ENCODE data around the gene PIR. TPM values are rescaled to one million over a fixed set of nuclear protein-coding genes. Genes with fewer than 3 reads are reported as not detected.

PIR gene
- total RNA-seq, 1 experiment from 2014 or later = 17.1 TPM

DNA sequence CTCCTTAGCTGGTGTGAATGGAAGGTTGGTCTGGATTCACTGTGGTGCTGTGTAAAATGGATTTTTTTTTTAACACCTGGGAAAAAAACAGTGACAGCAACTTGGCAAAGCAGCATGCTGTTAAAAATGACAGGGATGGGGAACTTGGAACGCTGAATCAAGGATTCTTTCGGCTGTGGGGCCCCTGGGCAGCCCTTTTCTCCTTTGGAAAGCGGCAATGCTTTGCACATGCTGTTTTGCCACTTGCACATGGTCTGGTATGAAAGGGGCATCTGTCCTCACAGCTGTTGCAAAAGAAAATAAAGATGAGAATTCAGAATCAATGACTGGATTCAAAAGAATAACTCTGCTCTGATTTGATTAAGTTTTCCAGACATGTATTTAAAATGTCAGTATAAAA, 147.2 kb downstream of the PIR start (continued):
- TF ChIP-seq, protein P1, sequence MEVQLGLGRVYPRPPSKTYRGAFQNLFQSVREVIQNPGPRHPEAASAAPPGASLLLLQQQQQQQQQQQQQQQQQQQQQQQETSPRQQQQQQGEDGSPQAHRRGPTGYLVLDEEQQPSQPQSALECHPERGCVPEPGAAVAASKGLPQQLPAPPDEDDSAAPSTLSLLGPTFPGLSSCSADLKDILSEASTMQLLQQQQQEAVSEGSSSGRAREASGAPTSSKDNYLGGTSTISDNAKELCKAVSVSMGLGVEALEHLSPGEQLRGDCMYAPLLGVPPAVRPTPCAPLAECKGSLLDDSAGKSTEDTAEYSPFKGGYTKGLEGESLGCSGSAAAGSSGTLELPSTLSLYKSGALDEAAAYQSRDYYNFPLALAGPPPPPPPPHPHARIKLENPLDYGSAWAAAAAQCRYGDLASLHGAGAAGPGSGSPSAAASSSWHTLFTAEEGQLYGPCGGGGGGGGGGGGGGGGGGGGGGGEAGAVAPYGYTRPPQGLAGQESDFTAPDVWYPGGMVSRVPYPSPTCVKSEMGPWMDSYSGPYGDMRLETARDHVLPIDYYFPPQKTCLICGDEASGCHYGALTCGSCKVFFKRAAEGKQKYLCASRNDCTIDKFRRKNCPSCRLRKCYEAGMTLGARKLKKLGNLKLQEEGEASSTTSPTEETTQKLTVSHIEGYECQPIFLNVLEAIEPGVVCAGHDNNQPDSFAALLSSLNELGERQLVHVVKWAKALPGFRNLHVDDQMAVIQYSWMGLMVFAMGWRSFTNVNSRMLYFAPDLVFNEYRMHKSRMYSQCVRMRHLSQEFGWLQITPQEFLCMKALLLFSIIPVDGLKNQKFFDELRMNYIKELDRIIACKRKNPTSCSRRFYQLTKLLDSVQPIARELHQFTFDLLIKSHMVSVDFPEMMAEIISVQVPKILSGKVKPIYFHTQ (CRISPR knock-in tag; IDR thresholded peaks at IDR 0.05) = no peak
- TF ChIP-seq ZNF138 (CRISPR knock-in tag; conservative IDR thresholded peaks at IDR 0.05) = no peak
- no peak for TF ChIP-seq GTF2I (CRISPR knock-in tag; conservative IDR thresholded peaks at IDR 0.05)
- TF ChIP-seq, protein P2, sequence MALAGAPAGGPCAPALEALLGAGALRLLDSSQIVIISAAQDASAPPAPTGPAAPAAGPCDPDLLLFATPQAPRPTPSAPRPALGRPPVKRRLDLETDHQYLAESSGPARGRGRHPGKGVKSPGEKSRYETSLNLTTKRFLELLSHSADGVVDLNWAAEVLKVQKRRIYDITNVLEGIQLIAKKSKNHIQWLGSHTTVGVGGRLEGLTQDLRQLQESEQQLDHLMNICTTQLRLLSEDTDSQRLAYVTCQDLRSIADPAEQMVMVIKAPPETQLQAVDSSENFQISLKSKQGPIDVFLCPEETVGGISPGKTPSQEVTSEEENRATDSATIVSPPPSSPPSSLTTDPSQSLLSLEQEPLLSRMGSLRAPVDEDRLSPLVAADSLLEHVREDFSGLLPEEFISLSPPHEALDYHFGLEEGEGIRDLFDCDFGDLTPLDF (CRISPR knock-in tag; IDR thresholded peaks at IDR 0.05) = no peak
- TF ChIP-seq, protein P3, sequence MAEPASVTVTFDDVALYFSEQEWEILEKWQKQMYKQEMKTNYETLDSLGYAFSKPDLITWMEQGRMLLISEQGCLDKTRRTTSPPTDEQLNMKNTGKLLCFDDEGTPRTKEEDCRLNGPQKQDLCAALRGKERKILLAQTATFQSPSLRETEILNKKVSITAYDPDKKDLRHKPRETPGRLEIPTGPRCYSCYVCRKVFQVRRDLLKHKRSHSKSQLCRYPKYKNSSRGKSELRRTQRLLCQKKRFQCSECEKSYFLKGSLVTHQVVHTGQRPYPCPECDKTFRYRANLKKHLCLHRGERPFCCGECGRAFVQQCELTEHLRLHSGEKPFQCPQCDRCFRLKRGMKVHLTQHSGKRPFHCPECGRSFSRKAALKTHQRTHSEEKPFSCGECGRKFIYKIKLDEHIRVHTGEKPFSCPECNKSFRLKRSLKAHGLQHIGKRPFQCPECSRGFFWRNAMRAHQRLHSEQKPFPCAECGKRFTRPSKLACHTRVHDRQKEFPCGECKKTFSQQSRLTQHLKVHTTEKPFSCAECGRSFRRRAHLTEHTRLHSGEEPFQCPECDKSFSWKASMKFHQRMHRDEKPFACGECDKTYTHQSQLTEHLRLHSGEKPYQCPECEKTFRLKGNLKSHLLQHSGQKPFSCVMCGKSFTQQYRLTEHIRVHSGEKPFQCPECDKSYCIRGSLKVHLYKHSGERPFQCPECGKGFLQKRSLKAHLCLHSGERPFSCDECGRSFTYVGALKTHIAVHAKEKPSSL (CRISPR knock-in tag; conservative IDR thresholded peaks at IDR 0.05) = no peak
- TF ChIP-seq, protein P4, sequence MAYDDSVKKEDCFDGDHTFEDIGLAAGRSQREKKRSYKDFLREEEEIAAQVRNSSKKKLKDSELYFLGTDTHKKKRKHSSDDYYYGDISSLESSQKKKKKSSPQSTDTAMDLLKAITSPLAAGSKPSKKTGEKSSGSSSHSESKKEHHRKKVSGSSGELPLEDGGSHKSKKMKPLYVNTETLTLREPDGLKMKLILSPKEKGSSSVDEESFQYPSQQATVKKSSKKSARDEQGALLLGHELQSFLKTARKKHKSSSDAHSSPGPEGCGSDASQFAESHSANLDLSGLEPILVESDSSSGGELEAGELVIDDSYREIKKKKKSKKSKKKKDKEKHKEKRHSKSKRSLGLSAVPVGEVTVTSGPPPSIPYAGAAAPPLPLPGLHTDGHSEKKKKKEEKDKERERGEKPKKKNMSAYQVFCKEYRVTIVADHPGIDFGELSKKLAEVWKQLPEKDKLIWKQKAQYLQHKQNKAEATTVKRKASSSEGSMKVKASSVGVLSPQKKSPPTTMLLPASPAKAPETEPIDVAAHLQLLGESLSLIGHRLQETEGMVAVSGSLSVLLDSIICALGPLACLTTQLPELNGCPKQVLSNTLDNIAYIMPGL (CRISPR knock-in tag; IDR thresholded peaks at IDR 0.05) = no peak
- TF ChIP-seq SMAD3 (CRISPR knock-in tag; IDR thresholded peaks at IDR 0.05; ENCODE audit: borderline replicate concordance) = no peak
- TF ChIP-seq MXD4 (CRISPR knock-in tag; IDR thresholded peaks at IDR 0.05; ENCODE audit: borderline replicate concordance) = no peak
- TF ChIP-seq, protein P5, sequence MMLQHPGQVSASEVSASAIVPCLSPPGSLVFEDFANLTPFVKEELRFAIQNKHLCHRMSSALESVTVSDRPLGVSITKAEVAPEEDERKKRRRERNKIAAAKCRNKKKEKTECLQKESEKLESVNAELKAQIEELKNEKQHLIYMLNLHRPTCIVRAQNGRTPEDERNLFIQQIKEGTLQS (CRISPR knock-in tag; conservative IDR thresholded peaks at IDR 0.05) = no peak
- no peak for TF ChIP-seq PRRX2 (CRISPR knock-in tag; IDR thresholded peaks at IDR 0.05)
- TF ChIP-seq ETV6 (CRISPR knock-in tag; IDR thresholded peaks at IDR 0.05) = no peak

DNA sequence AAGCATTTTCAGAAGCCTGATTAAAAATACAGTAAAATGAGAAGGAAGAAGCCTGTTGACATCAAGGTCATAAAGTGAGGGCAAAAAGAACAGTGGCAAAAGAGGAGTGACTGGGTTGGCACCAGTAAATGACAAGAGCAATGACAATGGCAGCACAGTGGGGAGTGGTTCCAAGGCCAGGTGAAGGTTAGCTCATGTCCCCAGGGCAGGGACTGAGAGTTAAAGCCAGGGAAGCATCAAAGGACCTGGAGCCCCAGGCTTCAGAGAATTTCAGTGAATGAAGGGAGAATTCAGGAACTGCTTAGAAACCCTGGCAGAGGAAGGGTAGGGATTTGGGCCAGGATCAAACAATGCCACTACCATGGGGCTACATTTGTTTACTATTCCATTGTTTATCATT, 149.0 kb downstream of the PIR start:
- ChIA-PET POLR2A (no interaction called here), CTCF (no interaction called here)
- H3K27me3 Mint-ChIP-seq (ENCODE audit: low read depth) = peaks cover 32% of the 10 kb centered on the region
- H3K36me3 Mint-ChIP-seq = no peaks in the 10 kb centered on the region
- ATAC-seq (peak; percentile 65), DNase-seq (ENCODE audit: low spot score) (peak; percentile 14)
- H3K4me3 Mint-ChIP-seq = no peak overlapping the region
- H3K27ac Mint-ChIP-seq = no peak overlapping the region
- H3K4me1 Mint-ChIP-seq = peaks cover 8% of the 10 kb centered on the region; the same call in 1 of the 2 replicates
- no peaks in the 10 kb centered on the region for H3K9me3 Mint-ChIP-seq
- no peak for TF ChIP-seq ATF1 (CRISPR knock-in tag; IDR thresholded peaks at IDR 0.05)
- TF ChIP-seq ELF4 (CRISPR knock-in tag; IDR thresholded peaks at IDR 0.05; ENCODE audit: low read depth) = no peak
- TF ChIP-seq, protein P6, sequence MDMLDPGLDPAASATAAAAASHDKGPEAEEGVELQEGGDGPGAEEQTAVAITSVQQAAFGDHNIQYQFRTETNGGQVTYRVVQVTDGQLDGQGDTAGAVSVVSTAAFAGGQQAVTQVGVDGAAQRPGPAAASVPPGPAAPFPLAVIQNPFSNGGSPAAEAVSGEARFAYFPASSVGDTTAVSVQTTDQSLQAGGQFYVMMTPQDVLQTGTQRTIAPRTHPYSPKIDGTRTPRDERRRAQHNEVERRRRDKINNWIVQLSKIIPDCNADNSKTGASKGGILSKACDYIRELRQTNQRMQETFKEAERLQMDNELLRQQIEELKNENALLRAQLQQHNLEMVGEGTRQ (CRISPR knock-in tag; IDR thresholded peaks at IDR 0.05) = no peak
- no peak for TF ChIP-seq ZNF396 (CRISPR knock-in tag; IDR thresholded peaks at IDR 0.05; ENCODE audit: borderline replicate concordance)
- TF ChIP-seq, protein P7, sequence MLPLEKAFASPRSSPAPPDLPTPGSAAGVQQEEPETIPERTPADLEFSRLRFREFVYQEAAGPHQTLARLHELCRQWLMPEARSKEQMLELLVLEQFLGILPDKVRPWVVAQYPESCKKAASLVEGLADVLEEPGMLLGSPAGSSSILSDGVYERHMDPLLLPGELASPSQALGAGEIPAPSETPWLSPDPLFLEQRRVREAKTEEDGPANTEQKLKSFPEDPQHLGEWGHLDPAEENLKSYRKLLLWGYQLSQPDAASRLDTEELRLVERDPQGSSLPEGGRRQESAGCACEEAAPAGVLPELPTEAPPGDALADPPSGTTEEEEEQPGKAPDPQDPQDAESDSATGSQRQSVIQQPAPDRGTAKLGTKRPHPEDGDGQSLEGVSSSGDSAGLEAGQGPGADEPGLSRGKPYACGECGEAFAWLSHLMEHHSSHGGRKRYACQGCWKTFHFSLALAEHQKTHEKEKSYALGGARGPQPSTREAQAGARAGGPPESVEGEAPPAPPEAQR (CRISPR knock-in tag; IDR thresholded peaks at IDR 0.05) = no peak
- no peak for TF ChIP-seq MXD4 (CRISPR knock-in tag; IDR thresholded peaks at IDR 0.05; ENCODE audit: borderline replicate concordance)
- no peak for TF ChIP-seq ZNF219 (CRISPR knock-in tag; IDR thresholded peaks at IDR 0.05; ENCODE audit: borderline replicate concordance)
- TF ChIP-seq, protein P8, sequence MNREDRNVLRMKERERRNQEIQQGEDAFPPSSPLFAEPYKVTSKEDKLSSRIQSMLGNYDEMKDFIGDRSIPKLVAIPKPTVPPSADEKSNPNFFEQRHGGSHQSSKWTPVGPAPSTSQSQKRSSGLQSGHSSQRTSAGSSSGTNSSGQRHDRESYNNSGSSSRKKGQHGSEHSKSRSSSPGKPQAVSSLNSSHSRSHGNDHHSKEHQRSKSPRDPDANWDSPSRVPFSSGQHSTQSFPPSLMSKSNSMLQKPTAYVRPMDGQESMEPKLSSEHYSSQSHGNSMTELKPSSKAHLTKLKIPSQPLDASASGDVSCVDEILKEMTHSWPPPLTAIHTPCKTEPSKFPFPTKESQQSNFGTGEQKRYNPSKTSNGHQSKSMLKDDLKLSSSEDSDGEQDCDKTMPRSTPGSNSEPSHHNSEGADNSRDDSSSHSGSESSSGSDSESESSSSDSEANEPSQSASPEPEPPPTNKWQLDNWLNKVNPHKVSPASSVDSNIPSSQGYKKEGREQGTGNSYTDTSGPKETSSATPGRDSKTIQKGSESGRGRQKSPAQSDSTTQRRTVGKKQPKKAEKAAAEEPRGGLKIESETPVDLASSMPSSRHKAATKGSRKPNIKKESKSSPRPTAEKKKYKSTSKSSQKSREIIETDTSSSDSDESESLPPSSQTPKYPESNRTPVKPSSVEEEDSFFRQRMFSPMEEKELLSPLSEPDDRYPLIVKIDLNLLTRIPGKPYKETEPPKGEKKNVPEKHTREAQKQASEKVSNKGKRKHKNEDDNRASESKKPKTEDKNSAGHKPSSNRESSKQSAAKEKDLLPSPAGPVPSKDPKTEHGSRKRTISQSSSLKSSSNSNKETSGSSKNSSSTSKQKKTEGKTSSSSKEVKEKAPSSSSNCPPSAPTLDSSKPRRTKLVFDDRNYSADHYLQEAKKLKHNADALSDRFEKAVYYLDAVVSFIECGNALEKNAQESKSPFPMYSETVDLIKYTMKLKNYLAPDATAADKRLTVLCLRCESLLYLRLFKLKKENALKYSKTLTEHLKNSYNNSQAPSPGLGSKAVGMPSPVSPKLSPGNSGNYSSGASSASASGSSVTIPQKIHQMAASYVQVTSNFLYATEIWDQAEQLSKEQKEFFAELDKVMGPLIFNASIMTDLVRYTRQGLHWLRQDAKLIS (CRISPR knock-in tag; IDR thresholded peaks at IDR 0.05; ENCODE audit: borderline replicate concordance) = no peak
- no peak for TF ChIP-seq NR3C1 (CRISPR knock-in tag; conservative IDR thresholded peaks at IDR 0.05; ENCODE audit: low read depth)
- no peak for TF ChIP-seq ZNF317 (CRISPR knock-in tag; IDR thresholded peaks at IDR 0.05; ENCODE audit: borderline replicate concordance, low read depth)

Data from WTC11 (cell line).